OCI-LY7 (cell line): ENCODE results near the gene PLD2. TPM values are rescaled to one million over a fixed set of nuclear protein-coding genes. Genes with fewer than 3 reads are reported as not detected.
A peak's percentile ranks its signal among the peaks of the same experiment; 100 is the strongest.
"Not testable (repeated sequence)": the region's sequence is repeated elsewhere in the genome, so short reads cannot be mapped to it uniquely, and the experiment has no call there.

Experiments
- BruUV-seq: library from RNA; stranded (reverse); fragments of 400-500 nt; replicated peaks from 2 replicates; lab custom pipeline; 2021; lab: Mats Ljungman, UMichigan
- CTCF ChIA-PET: fragments of 300-600 bp; sonication (Branson Sonifier 250); formaldehyde crosslinking; loops from one replicate; lab custom pipeline; 2022; ENCODE audit warnings: antibody characterized with exemption; ENCODE audit not compliant: unreplicated experiment; lab: Charles Lee
- POLR2A ChIA-PET: fragments of 300-600 bp; sonication (Branson Sonifier 250); formaldehyde crosslinking; loops from one replicate; lab custom pipeline; 2022; ENCODE audit warnings: antibody characterized with exemption; lab: Charles Lee
- DNase-seq: peaks from one replicate; pipeline ENCODE4 v3.0.0-alpha.2; 2015; ENCODE audit warnings: low spot score
- H2AFZ ChIP-seq: fragments of 200-600 bp; sonication (generic), shearing (Covaris generic); 2 replicates; pipeline ENCODE4 v1.6.1; 2014; ENCODE audit warnings: mild to moderate bottlenecking, antibody characterized with exemption, low read length, moderate library complexity
- H3K27ac ChIP-seq: fragments of 200-600 bp; sonication (generic); 2 replicates; pipeline ENCODE4 v1.5.1; 2014; ENCODE audit warnings: mixed run types, low read depth, mild to moderate bottlenecking, moderate library complexity, low read length, inconsistent platforms; ENCODE audit not compliant: poor library complexity, severe bottlenecking
- H3K36me3 ChIP-seq: fragments of 200-600 bp; sonication (generic); 2 replicates; pipeline ENCODE4 v1.6.1; 2014; ENCODE audit warnings: mild to moderate bottlenecking, antibody characterized with exemption, low read length, moderate library complexity, mixed read lengths; ENCODE audit not compliant: insufficient read depth
- H3K4me1 ChIP-seq: fragments of 200-600 bp; sonication (generic); 2 replicates; pipeline ENCODE4 v1.5.1; 2014; ENCODE audit warnings: mild to moderate bottlenecking, low read length; ENCODE audit not compliant: insufficient read depth, poor library complexity, severe bottlenecking
- H3K4me2 ChIP-seq: fragments of 200-600 bp; sonication (generic); 2 replicates; pipeline ENCODE4 v1.6.1; 2014; ENCODE audit warnings: mild to moderate bottlenecking, low read length
- H3K4me3 ChIP-seq: fragments of 200-600 bp; sonication (generic); 2 replicates; pipeline ENCODE4 v1.5.1; 2014; ENCODE audit warnings: mild to moderate bottlenecking, low read depth, low read length; ENCODE audit not compliant: poor library complexity, severe bottlenecking
- H3K79me2 ChIP-seq: fragments of 200-600 bp; sonication (generic); 2 replicates; pipeline ENCODE4 v1.6.1; 2016; ENCODE audit warnings: low read depth, mild to moderate bottlenecking, low read length, moderate library complexity, mixed read lengths; ENCODE audit not compliant: insufficient read depth
- H3K9me2 ChIP-seq: fragments of 200-600 bp; sonication (generic); 2 replicates; pipeline ENCODE4 v1.6.1; 2016; ENCODE audit warnings: mild to moderate bottlenecking, low read length, mixed read lengths; ENCODE audit not compliant: insufficient read depth
- H3K9me3 ChIP-seq: fragments of 200-600 bp; sonication (generic); 2 replicates; pipeline ENCODE4 v1.6.1; 2014; ENCODE audit warnings: mild to moderate bottlenecking, mixed run types, low read length, mixed read lengths
- H4K20me1 ChIP-seq: fragments of 200-600 bp; sonication (generic); 2 replicates; pipeline ENCODE4 v1.6.1; 2014; ENCODE audit warnings: mild to moderate bottlenecking, antibody characterized with exemption, low read length, moderate library complexity, mixed read lengths; ENCODE audit not compliant: insufficient read depth
- CTCF ChIP-seq: fragments of 200-600 bp; sonication (generic); conservative IDR thresholded peaks from 2 replicates; pipeline ENCODE4 v1.5.1; 2014; ENCODE audit warnings: mild to moderate bottlenecking, antibody characterized with exemption, low read length, moderate library complexity, mixed read lengths
- EZH2phosphoT487 ChIP-seq: fragments of 200-600 bp; sonication (generic); IDR thresholded peaks from 2 replicates; pipeline ENCODE4 v1.6.1; 2018; ENCODE audit warnings: low read depth, borderline replicate concordance, mild to moderate bottlenecking, mixed run types, antibody characterized with exemption, low read length, moderate library complexity, mixed read lengths
- intact Hi-C: fragments of 100-400 bp; cut with micrococcal nuclease; formaldehyde crosslinking; loops from one replicate; pipeline ENCODE4 v1.10.0; 2022; ENCODE audit not compliant: unreplicated experiment
- total RNA-seq, 2 experiments: library from RNA; depleted of rRNA in 1 of 2; stranded (reverse); fragments of >200 nt in 1 of 2; shearing (Covaris generic) in 1 of 2; gene quantifications; 2 replicates each; pipeline ENCODE4 v1.2.3, GENCODE V29; 2014 to 2022

Gene PLD2
- total RNA-seq, 2 experiments from 2014 or later: 10.2 to 13.5 TPM

GRCh38 chr17:4827399-4827798 lies 20.4 kb downstream of the PLD2 start:
- Histone ChIP-seq H3K4me3 (no peak overlapping the region), H4K20me1 (no peaks in the 10 kb centered on the region), H2AFZ (no peak overlapping the region), H3K36me3 (no peaks in the 10 kb centered on the region), H3K9me2 (no peaks in the 10 kb centered on the region), H3K9me3 (no peaks in the 10 kb centered on the region), H3K4me2 (no peak overlapping the region), H3K4me1 (no peaks in the 10 kb centered on the region), H3K79me2 (no peaks in the 10 kb centered on the region), H3K27ac (no peak overlapping the region)
- TF ChIP-seq EZH2phosphoT487 (no peak), CTCF (no peak)
- intact Hi-C loops: no loop called here
- POLR2A ChIA-PET: no interaction called here
- CTCF ChIA-PET: no interaction called here
- no peak for DNase-seq
- BruUV-seq: no TSS peak

DNA sequence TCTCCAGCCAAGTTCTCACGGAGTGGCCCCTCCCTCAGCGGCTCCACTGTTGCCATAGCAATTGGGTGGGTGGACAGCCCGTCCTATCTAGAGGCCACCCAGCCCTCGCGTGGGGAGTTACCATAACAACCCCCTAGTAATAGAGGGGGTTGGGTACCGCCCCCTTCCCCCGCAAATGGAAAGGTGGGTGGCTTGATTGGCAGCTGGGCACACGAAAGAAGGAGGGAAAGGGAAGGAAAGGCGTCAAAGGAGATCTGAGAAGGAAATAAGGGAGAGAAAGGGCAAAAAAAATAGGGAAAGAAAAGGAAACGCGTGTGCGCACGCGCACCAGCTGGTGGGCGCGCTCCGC lies 25.9 kb downstream of the PLD2 start:
- H3K4me1 ChIP-seq: peaks cover 23% of the 10 kb centered on the region
- POLR2A ChIA-PET: interaction anchor here (1.3 kb wide), 1 partner anchor 43 kb away, joined by 3 read pairs; no protein-coding TSS in a partner anchor
- CTCF ChIA-PET, H3K9me3 ChIP-seq, DNase-seq, BruUV-seq, H3K27ac ChIP-seq, H3K9me2 ChIP-seq, H4K20me1 ChIP-seq: not testable (repeated sequence)
- H2AFZ ChIP-seq: peak overlapping the region; percentile 91; the same call in 1 of the 2 replicates
- H3K4me3 ChIP-seq: peak overlapping the region; percentile 87
- H3K4me2 ChIP-seq: peak overlapping the region; percentile 80
- H3K79me2 ChIP-seq: peaks cover 37% of the 10 kb centered on the region
- H3K36me3 ChIP-seq: peaks cover 20% of the 10 kb centered on the region; the same call in 1 of the 2 replicates
- intact Hi-C loops: loop anchor here (2.0 to 5.0 kb wide), 2 partner anchors 26 to 196 kb away; partner anchors contain the start of gene PLD2

DNA sequence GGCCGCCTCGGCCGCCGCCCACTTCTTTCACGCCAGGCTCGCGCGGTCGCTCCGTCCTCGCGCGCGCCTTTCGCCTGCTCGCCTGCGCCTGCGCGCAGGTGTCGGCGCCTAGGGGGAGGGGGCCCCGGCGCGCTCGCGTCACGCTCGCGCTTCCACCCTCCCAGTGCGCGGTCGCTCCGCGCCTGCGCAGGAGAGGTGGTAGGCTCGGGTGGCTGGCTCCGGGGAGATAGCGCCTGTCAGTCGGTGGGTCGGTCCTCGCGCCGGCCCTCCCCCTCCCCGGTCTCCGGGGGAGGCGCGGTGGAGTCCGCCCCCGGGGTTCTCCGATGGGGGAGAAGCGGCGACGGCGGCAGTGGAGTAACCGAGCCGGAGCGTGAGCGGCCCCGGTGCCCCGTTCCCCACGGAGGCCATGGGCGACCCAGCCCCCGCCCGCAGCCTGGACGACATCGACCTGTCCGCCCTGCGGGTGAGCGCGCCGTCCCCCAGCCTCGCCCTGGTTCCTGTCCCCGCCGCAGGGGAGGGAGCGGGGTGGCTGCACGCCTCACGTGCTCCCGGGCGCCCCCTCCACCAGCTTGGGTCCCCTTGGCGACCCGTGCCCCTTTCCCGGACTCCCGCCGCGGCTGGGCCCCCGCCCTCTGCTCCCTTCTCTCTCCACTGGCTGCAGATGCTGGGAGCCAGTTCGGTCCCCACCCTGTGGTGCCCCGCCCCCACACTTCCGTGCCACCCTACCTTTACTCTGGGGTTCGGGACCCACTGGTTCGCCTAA lies 26.4 kb downstream of the PLD2 start, which contains the start of gene MINK1:
Gene MINK1, plus strand, starts transcription at position 163 of the 763 bp plus-strand sequence. Its CDS starts 244 bp downstream, at position 407.
- H3K79me2 ChIP-seq: peaks cover 37% of the 10 kb centered on the region
- intact Hi-C loops: loop anchor here (2.0 to 5.0 kb wide), 2 partner anchors 27 to 196 kb away; partner anchors contain the start of gene PLD2
- POLR2A ChIA-PET: interaction anchor here (0.7 to 1.3 kb wide), 2 partner anchors 43 to 107 kb away, joined by 3 to 4 read pairs; partner anchors contain the start of genes RNF167 and SLC25A11

More for the DNA sequence above, 26.4 kb downstream of the PLD2 start, which contains the start of gene MINK1:
- DNase-seq: peak; percentile 96
- TF ChIP-seq EZH2phosphoT487 (no peak), CTCF (no peak)
- Histone ChIP-seq H3K27ac (peak within 1 kb of the TSS; percentile 49), H3K9me3 (no peaks in the 10 kb centered on the region), H2AFZ (peak within 1 kb of the TSS; percentile 91; the same call in 1 of the 2 replicates), H3K4me1 (peaks cover 23% of the 10 kb centered on the region), H3K9me2 (no peaks in the 10 kb centered on the region), H4K20me1 (no peaks in the 10 kb centered on the region), H3K36me3 (peaks cover 25% of the 10 kb centered on the region; the same call in 1 of the 2 replicates), H3K4me2 (peak within 1 kb of the TSS; percentile 80), H3K4me3 (peak within 1 kb of the TSS; percentile 87)
- CTCF ChIA-PET: interaction anchor here (0.9 kb wide), 1 partner anchor 43 kb away, joined by 3 read pairs; no protein-coding TSS in a partner anchor
- BruUV-seq: no TSS peak
